ENCODE results near the gene RPTOR.
"Not testable (repeated sequence)": the region's sequence is repeated elsewhere in the genome, so short reads cannot be mapped to it uniquely, and the experiment has no call there.

RPTOR gene

DNA sequence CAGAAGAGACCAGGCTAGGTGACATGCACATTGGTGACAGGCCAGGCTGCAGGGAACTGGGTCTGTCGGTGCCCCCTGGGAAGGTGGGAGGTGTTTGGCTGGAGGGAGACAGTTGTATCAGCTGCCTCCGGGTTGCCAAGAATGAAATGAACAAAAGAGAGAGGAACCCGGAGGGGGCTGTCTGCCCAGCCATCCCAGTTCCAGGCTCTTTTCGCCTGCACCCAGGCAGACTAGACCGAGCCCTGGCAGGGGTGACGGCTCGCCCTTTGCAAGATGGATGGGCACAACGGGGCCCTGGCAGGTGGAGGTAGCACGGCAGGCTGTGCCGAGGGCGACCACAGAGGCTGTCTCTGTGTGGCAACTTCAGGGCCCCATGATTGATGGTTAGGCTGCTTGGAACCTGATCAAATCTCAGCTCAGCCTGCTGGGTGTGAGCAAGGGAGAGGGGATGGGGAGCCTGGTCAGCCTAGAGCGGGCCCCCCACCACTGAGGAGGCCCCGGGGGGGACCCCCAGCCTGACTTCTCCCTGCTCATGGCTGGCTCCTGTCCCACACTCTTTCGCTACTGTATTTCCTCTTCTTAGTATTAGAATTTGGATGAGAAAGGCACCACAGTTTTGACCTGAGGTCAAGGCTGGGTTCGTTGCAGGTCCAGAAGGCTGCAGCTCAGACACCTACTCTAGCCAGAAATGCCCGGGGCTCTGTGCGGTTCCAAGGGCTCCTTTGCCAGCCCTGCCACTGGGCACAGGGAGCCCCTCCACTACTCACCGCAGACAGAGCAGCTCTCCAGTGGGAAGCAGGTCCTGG is 328.1 kb downstream of the RPTOR start:
- DNase-seq = peak; percentile 10

DNA sequence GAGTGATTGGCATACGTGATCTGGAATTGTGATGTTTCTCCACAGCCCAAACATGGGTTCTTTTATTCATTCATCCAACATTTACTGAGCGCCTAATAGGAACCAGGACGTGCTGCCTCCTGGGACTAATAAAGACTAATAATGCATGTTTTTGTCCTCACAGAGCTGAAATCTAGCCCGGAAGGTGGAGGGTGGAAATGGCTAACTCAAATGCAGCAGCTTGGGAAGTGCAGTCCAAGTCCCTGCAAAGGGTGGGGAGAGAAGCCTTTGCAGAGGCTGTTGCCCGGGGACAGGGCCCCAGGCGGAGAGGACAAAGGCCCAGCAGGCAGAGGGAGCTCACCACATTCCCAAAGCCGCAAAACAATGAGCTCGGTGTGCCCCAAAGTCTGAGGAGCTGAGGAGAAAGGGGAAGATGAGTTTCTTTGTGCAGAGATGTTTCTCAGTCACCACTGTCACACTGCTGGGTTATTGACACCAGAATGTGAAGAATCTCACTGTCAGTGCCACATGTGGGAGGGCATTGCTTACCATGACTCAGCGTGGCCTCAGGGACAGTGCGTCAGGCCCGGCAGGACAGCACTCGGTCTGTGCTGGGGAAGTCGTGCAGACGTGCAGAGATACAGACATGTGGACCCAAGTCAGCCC is 328.8 kb downstream of the RPTOR start:
- peak; percentile 35 for DNase-seq

DNA sequence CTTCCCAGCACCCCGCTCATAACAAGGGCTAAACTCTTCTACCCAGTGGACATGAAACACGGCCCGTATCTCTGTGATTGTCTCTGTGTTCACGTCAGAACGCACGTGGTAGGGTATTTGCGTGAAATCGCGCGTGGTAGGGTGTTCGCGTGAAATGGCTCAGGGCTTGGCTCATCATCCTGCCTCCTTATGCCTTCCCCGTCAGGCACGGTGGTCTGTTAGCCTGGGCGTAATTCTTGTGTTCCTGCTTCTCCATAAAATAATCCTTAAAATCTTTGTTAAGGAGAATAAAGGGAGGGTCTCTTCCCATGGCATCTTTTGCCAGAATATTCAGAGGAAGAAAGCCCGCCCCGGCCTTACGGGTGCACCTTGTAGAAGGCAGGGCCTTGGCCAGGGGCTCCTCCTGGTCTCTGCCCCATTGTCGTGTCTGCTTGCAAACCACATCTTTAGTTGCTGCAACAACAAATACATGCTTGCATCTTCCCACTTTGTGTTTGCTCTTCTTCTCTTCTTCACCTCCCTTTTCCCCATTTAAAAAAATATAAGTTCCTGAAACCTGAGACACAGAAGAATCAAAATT is 330.3 kb downstream of the RPTOR start:
- no peak for DNase-seq

DNA sequence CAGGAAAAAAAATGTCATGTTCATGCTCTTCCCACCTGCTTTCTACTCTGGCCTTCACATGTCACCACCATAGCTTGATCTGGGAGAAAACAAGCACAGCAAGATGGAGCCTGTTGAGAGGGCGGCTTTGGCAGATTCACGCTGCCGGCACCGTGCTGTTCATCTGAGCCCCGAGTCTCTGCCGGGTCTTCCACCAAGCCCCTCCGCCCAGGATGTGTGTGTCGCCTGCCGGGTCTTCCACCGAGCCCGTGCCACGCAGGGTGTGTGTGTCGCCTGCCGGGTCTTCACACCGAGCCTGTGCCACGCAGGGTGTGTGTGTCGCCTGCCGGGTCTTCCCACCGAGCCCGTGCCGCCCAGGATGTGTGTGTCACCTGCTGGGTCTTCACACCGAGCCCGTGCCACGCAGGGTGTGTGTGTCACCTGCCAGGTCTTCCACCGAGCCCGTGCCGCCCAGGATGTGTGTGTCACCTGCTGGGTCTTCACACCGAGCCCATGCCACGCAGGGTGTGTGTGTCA is 330.9 kb downstream of the RPTOR start:
- not testable (repeated sequence) for DNase-seq

DNA sequence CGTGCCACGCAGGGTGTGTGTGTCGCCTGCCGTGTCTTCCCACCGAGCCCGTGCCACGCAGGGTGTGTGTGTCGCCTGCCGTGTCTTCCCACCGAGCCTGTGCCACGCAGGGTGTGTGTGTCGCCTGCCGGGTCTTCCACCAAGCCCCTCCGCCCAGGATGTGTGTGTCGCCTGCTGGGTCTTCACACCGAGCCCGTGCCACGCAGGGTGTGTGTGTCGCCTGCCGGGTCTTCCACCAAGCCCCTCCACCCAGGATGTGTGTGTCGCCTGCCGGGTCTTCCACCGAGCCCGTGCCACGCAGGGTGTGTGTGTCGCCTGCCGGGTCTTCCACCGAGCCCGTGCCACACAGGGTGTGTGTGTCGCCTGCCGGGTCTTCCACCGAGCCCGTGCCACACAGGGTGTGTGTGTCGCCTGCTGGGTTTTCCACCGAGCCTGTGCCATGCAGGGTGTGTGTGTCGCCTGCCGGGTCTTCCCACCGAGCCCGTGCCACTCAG is 331.9 kb downstream of the RPTOR start:
- DNase-seq = not testable (repeated sequence)

DNA sequence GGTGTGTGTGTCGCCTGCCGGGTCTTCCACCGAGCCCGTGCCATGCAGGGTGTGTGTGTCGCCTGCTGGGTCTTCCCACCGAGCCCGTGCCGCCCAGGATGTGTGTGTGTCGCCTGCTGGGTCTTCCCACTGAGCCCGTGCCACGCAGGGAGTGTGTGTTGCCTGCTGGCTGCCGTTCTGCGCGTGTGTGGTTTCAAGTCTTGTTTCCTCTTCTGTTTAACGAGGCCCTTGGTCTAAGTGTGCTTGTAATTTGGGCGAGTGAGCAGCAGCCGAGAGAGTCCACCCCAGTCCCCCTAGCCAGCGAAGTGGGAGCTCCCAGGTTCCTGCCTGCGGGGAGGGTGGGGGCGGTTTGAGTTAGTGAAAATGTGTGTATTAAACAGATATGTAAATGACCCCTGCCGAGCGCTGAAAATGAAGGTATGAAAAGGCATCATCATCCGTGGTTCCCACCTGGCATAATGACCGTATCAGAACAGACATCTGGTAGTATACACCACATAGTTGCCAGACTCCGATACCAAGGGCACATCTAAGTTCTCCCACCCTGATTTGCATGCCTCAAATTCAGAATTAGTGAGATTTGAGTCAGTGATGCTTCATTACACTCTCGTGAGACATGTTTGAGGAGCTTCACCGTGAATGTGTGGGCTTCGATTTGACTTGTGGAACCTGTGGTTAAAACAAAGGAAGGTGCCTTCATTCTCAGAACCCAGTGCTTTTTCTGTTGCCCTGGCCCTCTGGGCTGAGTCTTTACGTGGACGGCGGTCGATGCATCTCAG is 332.5 kb downstream of the RPTOR start:
- DNase-seq = peak; percentile 36

DNA sequence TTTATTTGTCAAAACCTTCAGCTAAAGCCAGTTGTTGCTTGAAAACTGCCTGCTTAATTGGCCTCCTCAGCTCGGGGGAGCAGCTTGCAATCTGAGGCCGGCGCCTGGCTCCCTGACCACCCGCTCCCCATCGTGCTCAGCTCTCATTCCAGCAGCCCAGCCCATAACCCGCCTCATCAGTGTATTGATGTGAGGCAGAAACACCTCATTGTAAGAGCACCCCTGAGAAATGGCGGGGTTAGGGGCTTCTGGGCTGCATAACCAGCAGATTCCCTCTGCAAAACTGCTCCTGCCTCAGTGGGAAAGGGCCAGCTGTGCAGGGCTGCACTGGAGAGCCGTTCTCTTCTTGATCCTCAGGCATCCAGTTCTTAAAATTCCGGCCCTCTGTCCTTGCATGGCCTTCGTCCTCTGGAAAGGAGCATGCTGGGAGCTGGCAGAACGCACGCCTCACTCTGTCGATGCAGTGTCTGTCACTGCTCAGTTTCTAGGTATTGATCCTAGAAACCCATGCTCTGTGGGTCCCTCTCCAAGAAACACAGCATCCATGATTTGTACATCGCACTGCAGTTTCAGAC is 333.2 kb downstream of the RPTOR start:
- DNase-seq = no peak

DNA sequence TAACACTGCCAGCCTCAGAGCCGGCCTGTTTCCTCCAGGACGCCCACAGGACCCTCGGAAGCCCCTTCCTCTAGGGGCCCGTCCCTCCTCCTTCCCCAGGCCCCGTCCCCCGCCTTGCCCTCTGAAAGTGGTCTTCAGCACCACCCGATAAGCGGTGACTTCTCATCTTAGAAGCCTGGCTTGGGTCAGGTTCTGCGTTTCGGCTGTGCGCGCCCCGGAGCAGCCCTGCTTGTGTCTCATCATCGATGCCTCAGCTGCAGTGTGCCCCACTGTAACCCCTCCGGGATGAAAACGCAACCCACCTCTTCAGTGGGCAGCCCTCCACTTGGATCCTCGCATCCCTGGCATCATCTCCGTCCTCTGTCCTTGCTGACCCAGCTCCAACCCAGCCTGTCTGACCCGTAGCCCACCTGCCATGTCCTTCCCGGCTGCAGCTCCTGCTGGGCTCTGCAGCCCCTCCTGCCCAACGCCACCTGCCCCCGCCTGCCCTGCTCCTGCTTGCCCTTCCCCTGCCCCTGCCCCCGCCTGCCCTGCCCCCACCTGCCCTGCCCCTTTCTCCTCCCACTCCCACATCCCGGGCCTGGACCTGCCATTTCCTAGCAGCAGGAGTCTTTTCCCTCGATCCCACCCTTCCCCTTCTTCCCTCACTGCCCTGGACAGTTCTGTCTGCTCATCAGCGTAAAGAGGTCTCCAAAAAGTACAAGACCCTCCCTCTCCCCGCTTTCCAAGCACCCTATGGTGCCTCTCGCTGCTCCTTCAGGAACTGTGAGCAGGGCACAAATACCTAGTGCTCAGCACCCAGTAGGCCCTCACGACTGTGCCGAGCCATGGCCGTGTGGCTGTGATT is 334.5 kb downstream of the RPTOR start:
- no peak for DNase-seq

DNA sequence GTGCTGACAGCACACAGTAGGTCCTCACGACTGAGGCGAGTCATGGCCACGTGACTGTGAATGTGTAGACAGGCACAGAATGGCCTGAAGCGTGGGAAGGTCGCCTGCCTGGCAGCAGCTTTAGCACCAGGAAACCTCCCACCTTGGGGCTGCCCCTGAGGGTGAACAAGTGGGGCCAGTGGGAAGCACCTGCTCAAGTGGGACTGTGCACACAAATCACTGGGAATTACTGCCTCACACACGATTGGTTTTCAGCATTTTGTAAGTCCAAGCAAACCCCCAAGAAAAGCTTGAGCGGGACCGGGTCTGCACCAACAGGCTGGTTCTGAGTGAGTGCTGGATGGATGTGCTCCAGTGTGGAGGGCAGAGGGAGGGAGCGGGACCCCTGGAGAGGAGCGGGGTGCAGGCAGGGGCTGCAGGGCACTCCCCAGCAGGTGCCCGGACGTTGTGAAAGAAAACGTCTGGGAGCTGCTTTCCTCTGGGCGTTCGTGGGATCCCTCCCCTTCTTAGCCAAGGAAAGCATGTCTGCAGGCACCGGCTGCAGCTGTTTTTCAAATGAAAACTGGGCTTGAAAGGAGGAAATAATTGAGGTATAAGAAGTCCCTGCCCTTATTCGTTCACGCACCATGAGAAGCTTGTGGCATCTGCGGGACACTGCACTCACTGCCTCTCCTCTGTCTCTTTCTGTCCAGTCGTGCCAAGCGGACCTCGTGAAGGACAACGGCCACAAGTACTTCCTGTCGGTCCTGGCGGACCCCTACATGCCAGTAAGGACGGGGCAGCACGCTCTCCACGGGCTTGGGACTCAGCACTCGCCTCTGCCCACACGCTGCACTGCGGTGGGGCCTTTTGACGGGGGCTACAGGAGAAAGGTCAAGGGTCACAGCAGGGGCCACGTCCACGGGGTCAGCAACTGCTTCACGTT is 335.3 kb downstream of the RPTOR start:
- no peak for DNase-seq

DNA sequence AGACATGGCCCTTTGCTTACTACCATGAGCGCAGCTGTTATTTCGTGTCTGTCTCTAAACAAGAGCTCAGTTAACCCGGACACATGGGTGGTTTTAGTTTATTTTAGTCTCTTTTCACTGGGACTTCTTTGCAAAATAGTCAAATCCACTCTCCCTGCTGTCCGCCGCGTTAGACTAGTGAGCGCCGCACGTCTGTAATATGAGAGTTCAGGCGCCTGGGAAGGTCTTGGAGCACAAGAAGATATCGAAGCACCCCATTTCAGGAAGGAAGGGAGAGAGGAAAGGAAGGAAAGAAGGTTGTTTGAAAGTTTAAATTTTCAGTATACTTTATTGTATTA is 336.0 kb downstream of the RPTOR start:
- DNase-seq = no peak

DNA sequence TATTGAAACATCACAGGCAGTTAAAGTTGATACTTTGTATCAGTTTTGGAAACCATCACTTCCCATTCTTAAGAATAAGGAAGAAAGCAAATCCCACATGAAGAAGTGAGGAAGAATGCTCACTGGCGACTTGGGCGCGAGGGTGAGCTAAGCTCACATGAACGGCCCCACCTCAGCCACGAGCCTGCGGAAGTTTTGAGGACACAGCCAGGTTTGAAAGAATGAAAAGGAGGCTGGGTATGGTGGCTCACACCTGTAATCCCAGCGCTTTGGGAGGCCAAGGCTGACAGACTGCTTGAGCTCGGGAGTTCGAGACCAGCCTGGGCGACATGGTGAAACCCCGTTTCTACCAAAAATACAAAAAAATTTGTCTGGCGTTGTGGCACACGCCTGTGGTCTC is 336.7 kb downstream of the RPTOR start:
- DNase-seq = no peak

DNA sequence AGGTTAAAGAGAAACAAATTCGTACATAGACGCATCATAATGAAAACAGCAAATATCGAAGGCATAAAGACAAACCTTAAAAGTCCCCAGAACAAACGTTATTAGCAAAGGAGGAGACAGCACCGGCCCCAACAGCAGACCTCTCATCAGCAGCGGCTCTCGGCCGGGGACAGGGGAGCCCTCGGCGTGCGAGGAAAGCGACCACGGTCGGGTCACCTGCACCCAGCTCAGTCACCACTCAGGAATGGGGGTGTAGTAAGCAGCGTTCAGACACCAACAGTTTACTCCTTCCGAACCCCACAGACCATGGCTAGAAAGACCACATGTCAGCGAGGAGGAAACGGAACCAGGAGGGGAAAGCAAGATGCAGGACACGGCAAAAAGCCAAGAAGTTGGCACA is 337.7 kb downstream of the RPTOR start:
- DNase-seq = no peak

DNA sequence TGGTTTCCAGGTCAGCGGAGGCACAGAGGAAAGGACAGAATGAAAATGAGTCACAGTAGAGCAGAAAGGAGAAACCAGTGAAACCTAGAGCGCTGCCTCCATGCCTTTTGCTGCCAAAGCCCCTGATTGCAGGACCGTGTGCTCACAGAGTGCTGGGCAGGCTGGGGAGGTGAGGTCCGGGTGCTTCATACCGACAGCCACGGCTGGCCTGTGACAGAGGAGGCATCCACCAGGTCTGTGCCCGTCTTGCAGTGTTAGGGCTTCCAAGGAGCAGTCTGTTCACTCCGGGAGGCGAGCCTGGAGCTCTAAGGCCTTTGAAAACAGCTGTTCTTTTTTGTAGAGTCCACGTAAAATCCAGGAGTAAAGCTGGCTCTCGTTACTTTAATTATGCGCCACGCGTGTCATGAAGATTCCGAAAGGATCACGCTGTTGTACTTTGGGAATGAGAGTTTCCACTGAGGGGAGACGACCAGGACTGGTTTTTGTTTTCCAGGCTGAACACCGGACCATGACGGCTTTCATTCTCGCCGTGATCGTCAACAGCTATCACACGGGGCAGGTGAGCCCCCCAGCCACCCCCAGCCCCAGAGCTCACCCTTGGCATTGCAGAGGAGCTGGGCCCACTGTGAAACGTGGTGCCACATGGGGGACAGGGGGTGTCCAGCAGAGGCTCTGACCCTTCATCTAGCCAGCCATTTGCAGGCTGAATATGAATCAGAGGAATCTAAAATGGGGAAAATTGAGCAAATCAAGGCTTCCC is 338.5 kb downstream of the RPTOR start:
- no peak for DNase-seq

DNA sequence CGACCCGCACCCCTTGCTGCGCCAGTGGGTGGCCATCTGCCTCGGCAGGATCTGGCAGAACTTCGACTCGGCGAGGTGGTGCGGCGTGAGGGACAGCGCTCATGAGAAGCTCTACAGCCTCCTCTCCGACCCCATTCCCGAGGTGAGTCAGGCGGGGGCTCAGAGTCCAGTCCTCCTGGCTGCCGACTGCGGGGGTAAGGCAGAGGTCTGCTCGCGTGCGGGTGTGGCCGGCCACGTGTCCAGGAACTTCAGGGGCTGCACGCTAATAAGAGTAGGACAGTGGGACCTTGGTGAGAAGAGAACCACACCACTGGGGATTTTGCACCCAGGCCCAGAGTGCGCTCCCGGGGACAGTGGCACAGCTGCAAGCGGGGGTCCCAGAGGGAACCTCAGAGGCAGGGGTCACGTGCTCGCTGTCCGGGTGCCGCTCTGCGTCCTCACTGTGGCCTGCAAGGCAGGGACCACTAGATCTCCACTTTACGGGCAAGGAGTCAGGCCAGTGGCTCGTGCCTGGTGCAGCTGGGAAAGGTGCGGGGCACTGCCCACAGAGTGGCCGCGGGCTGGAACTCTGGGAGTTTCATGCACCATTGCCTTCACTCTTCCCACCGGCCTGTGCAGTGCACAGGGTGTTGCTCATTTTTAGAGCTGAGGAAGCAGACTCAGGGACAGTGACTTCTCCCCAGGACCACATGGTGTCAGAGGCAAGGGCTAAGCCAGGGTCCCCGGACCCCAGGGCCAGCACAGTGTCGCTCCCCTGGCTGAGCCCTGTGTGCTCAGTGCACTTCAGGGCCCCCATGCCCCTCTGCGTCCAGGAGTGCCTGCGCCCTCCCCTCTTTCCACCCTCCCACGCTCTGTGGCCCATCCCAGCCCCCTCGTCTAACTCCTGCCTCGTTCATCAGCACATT is 339.4 kb downstream of the RPTOR start:
- no peak for DNase-seq

DNA sequence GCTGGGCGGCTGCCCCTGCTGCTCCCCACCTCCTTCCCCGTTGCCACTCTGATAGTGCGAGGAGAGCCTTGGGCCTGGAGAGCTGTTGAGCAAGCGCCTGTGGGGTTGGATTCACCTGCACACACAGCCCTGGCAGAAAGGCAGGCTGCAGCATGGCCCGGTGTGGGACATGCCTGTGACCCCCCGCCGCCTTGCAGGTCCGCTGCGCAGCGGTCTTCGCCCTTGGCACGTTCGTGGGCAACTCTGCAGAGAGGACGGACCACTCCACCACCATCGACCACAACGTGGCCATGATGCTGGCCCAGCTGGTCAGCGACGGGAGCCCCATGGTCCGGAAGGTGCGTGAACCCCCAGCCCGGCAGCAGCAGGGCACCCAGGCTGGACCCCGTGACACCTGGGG is 340.2 kb downstream of the RPTOR start:
- DNase-seq = no peak

DNA sequence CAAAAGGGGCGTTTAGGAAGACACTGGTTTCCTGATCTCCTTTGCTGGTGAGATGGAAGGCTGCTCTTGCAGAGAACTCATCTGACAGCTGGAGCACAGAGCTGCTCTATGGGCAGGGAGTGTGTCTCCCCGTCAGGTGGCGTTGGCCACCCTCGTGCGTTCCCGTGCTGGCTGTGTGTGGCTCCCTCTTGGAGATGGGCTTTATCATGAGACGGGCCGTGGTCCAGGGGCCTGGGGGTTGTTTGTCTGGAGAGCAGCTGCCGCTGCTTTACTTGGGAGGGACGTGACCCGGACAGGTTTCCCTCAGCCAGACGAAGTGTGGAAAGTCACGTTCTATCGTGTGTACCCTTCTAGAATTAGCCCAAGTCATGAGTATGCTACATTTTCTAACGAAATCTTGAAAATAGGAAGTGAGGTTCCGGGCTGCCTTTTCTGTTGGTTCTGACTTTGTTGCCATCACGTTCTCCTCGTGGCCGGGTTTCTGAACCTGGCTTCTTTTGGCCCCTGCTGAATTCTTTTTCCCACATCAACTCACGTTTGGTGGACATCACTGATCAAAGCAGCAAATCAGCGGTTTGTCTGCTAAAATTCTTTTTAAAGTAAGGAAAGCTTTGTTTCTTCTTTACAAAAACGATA is 341.4 kb downstream of the RPTOR start:
- DNase-seq = no peak

DNA sequence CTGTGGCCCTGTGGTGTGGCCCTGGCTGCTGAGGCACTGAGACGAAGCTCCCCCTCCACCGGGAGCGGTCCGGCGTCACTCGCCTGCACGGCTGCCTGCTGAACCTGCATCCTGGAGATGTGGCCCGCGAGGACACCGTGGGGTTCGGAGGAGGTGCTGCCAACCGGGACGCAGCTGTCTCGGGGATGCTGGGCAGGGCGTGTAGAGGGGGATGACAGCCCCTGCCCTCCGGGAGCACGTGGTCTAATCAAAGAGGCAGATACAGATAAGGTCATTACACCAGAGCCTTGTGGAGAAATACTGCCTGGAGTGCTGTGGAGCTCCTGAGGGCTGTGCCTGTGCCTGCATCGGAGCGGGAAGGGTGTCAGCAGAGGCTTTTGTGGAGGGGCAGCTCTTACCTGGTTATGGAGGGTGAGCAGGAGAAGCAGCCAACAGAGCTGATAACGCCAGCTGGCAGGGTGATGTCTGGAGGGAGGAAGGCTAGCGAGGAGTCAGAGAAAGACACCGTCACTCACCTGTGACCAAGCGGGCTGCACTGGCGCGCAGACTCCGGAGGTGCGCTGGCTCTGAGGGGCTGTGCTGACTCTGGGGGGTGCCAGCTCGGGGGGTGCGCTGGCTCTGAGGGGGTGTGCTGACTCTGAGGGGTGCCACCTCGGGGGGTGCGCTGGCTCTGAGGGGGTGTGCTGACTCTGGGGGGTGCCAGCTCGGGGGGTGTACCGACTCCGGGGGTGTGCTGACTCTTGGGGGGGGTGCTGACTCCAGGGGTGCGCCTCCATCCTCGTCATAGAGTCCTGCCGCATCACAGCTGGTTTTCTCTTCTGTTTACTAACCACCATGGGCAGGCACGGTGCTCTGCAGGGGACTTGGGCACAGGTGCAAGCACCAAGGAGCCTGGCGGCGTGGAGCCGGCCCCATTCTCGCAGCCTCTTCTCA is 342.3 kb downstream of the RPTOR start:
- DNase-seq = no peak

All from CD4-positive, alpha-beta T cell treated with Interleukin-15 for 1 hour (primary cell).